ENCODE data around the gene DISC1.

DNA sequence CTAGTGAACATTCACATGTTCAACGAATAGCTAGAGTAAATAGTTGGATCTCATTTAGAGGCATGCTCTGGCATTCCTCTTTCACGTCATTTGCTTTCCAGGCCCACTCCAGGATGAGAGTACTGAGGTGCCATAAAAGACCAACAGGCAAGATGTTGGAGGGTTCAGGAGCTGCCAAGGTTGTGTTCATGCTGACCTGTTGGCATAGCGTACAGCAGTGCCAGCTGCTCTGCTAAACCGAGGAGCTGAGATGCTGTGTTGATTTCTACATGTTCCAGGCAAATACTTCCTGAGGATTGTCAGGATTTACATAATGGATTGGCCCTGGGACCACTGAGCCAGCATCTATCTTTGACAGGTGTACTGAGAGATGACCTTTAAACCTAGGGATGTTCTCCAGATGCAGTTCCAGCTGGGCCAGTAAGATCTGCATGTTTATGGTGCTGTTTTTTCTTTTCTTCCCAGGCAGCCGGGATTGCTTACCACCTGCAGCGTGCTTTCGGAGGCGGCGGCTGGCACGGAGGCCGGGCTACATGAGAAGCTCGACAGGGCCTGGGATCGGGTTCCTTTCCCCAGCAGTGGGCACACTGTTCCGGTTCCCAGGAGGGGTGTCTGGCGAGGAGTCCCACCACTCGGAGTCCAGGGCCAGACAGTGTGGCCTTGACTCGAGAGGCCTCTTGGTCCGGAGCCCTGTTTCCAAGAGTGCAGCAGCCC lies 66.9 kb downstream of the DISC1 start:
- TF ChIP-seq, protein P1, sequence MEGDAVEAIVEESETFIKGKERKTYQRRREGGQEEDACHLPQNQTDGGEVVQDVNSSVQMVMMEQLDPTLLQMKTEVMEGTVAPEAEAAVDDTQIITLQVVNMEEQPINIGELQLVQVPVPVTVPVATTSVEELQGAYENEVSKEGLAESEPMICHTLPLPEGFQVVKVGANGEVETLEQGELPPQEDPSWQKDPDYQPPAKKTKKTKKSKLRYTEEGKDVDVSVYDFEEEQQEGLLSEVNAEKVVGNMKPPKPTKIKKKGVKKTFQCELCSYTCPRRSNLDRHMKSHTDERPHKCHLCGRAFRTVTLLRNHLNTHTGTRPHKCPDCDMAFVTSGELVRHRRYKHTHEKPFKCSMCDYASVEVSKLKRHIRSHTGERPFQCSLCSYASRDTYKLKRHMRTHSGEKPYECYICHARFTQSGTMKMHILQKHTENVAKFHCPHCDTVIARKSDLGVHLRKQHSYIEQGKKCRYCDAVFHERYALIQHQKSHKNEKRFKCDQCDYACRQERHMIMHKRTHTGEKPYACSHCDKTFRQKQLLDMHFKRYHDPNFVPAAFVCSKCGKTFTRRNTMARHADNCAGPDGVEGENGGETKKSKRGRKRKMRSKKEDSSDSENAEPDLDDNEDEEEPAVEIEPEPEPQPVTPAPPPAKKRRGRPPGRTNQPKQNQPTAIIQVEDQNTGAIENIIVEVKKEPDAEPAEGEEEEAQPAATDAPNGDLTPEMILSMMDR (IDR thresholded peaks at IDR 0.05) = no peak
- no peak for TF ChIP-seq POLR2A (IDR thresholded peaks at IDR 0.05)
